Measurements from ENCODE around the gene SLC6A6.

The SLC6A6 gene

GRCh38 chr3:14438929-14439328 lies 36.5 kb downstream of the SLC6A6 start:
- no peak for TF ChIP-seq TAF1 (IDR thresholded peaks at IDR 0.05; ENCODE audit: low read depth, low read length)
- no peak for TF ChIP-seq POU2F2 (IDR thresholded peaks at IDR 0.05; ENCODE audit: low read depth, low read length)
- TF ChIP-seq PAX5 (IDR thresholded peaks at IDR 0.05; ENCODE audit: insufficient read depth, low read length, severe bottlenecking): no peak
- TF ChIP-seq POLR2A (IDR thresholded peaks at IDR 0.05; ENCODE audit: low read depth, low read length): no peak
- TF ChIP-seq POLR2AphosphoS5 (IDR thresholded peaks at IDR 0.05; ENCODE audit: low read depth, low read length): no peak
- no peak for TF ChIP-seq SPI1 (IDR thresholded peaks at IDR 0.05; ENCODE audit: low read depth, low read length)
- DNase-seq (ENCODE audit: insufficient read length, low spot score) (no peak), FAIRE-seq (no peak)

- DNase-seq (ENCODE audit: insufficient read length, low spot score) (no peak), FAIRE-seq (no peak)
- TF ChIP-seq POLR2A (IDR thresholded peaks at IDR 0.05; ENCODE audit: low read depth, low read length): no peak
- no peak for TF ChIP-seq TAF1 (IDR thresholded peaks at IDR 0.05; ENCODE audit: low read depth, low read length)
- TF ChIP-seq POLR2AphosphoS5 (IDR thresholded peaks at IDR 0.05; ENCODE audit: low read depth, low read length): no peak
- no peak for TF ChIP-seq SPI1 (IDR thresholded peaks at IDR 0.05; ENCODE audit: low read depth, low read length)
- TF ChIP-seq POU2F2 (IDR thresholded peaks at IDR 0.05; ENCODE audit: low read depth, low read length): no peak
- TF ChIP-seq PAX5 (IDR thresholded peaks at IDR 0.05; ENCODE audit: insufficient read depth, low read length, severe bottlenecking): no peak
These were observed 37.2 kb downstream of the SLC6A6 start for GRCh38 chr3:14439501-14440167.

DNA sequence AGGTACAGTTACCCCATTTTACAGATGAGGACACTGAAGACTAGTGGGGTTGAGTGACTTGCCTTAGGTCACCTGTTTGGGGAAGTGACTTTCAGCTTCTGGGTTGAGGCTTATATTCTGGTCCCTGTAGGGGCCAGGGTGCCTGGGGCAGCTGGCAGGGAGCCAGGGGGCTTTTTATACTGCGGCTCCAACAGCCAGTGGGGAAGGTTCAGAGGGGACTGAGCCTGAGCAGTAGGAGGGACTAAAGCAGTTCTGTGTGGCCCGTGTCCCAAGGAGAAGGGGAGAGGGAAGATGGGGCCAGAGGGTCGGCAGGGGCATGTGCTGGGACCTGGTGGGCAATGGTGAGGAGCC lies 37.7 kb downstream of the SLC6A6 start:
- TF ChIP-seq TAF1 (IDR thresholded peaks at IDR 0.05; ENCODE audit: low read depth, low read length) (no peak), SPI1 (IDR thresholded peaks at IDR 0.05; ENCODE audit: low read depth, low read length) (peak; percentile 35; the same call in 1 of the 2 replicates)
- FAIRE-seq: no peak
- no peak for DNase-seq (ENCODE audit: insufficient read length, low spot score)

GRCh38 chr3:14440531-14441239 lies 38.3 kb downstream of the SLC6A6 start:
- TF ChIP-seq POLR2AphosphoS5 (IDR thresholded peaks at IDR 0.05; ENCODE audit: low read depth, low read length) (no peak), TAF1 (IDR thresholded peaks at IDR 0.05; ENCODE audit: low read depth, low read length) (no peak), SPI1 (IDR thresholded peaks at IDR 0.05; ENCODE audit: low read depth, low read length) (no peak), PAX5 (IDR thresholded peaks at IDR 0.05; ENCODE audit: insufficient read depth, low read length, severe bottlenecking) (no peak), POLR2A (IDR thresholded peaks at IDR 0.05; ENCODE audit: low read depth, low read length) (no peak), POU2F2 (IDR thresholded peaks at IDR 0.05; ENCODE audit: low read depth, low read length) (no peak)
- FAIRE-seq (no peak), DNase-seq (ENCODE audit: insufficient read length, low spot score) (no peak)

- DNase-seq (ENCODE audit: insufficient read length, low spot score) (no peak), FAIRE-seq (no peak)
- TF ChIP-seq TAF1 (IDR thresholded peaks at IDR 0.05; ENCODE audit: low read depth, low read length) (no peak), POU2F2 (IDR thresholded peaks at IDR 0.05; ENCODE audit: low read depth, low read length) (no peak), PAX5 (IDR thresholded peaks at IDR 0.05; ENCODE audit: insufficient read depth, low read length, severe bottlenecking) (no peak), POLR2A (IDR thresholded peaks at IDR 0.05; ENCODE audit: low read depth, low read length) (no peak), POLR2AphosphoS5 (IDR thresholded peaks at IDR 0.05; ENCODE audit: low read depth, low read length) (no peak), SPI1 (IDR thresholded peaks at IDR 0.05; ENCODE audit: low read depth, low read length) (no peak)
These were observed 39.0 kb downstream of the SLC6A6 start for GRCh38 chr3:14441240-14441919.

DNA sequence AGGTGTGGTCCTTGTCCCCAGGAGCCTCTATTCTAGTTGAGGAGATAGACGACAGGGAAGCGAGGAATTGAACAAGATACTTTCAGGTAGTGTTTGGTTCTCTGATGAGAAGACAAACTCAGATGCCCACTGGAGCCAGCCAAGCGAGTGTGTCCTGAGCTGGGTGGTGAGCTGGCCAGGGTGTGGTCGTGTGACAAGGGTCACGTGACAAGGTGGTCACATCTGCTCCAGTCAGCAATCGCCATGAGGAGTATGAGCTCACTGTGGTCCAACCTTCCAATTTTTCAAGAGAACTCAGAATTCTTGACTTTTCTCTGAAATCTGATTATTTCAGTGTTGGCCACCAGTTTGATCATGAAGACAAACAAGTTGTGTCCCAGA lies 39.5 kb downstream of the SLC6A6 start:
- DNase-seq (ENCODE audit: insufficient read length, low spot score): no peak
- no peak for TF ChIP-seq PAX5 (IDR thresholded peaks at IDR 0.05; ENCODE audit: insufficient read depth, low read length, severe bottlenecking)
- TF ChIP-seq TAF1 (IDR thresholded peaks at IDR 0.05; ENCODE audit: low read depth, low read length): no peak
- TF ChIP-seq POU2F2 (IDR thresholded peaks at IDR 0.05; ENCODE audit: low read depth, low read length): no peak
- no peak for TF ChIP-seq SPI1 (IDR thresholded peaks at IDR 0.05; ENCODE audit: low read depth, low read length)
- TF ChIP-seq POLR2AphosphoS5 (IDR thresholded peaks at IDR 0.05; ENCODE audit: low read depth, low read length): no peak
- TF ChIP-seq POLR2A (IDR thresholded peaks at IDR 0.05; ENCODE audit: low read depth, low read length): no peak
- FAIRE-seq: no peak

DNA sequence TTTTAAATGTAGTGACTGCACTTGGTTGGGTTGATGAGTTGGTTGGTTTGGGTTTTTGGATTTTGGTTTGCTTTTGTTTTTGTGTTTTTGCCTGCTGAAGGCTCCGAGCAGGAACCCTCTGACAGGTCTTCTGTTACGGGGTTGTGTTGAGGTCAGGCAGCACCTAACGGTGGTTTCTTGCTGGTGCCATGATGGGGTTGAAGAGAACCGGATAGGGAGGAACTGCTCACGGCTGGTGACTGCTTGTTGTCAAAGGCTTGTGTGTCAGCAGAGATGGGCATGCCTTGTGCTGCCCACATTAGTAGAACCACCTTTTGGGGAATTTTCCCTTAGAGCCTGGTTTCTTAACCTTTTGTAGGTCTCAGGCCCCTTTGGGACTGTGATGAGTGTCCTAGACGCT lies 42.0 kb downstream of the SLC6A6 start:
- FAIRE-seq (no peak), DNase-seq (ENCODE audit: insufficient read length, low spot score) (no peak)
- TF ChIP-seq SPI1 (IDR thresholded peaks at IDR 0.05; ENCODE audit: low read depth, low read length) (no peak), TAF1 (IDR thresholded peaks at IDR 0.05; ENCODE audit: low read depth, low read length) (no peak), PAX5 (IDR thresholded peaks at IDR 0.05; ENCODE audit: insufficient read depth, low read length, severe bottlenecking) (no peak)

- no peak for FAIRE-seq
- TF ChIP-seq PAX5 (IDR thresholded peaks at IDR 0.05; ENCODE audit: insufficient read depth, low read length, severe bottlenecking) (no peak), POU2F2 (IDR thresholded peaks at IDR 0.05; ENCODE audit: low read depth, low read length) (no peak), POLR2A (IDR thresholded peaks at IDR 0.05; ENCODE audit: low read depth, low read length) (no peak), POLR2AphosphoS5 (IDR thresholded peaks at IDR 0.05; ENCODE audit: low read depth, low read length) (no peak)
- DNase-seq (ENCODE audit: insufficient read length, low spot score): no peak
These were observed 43.4 kb downstream of the SLC6A6 start for GRCh38 chr3:14445773-14446172.

DNA sequence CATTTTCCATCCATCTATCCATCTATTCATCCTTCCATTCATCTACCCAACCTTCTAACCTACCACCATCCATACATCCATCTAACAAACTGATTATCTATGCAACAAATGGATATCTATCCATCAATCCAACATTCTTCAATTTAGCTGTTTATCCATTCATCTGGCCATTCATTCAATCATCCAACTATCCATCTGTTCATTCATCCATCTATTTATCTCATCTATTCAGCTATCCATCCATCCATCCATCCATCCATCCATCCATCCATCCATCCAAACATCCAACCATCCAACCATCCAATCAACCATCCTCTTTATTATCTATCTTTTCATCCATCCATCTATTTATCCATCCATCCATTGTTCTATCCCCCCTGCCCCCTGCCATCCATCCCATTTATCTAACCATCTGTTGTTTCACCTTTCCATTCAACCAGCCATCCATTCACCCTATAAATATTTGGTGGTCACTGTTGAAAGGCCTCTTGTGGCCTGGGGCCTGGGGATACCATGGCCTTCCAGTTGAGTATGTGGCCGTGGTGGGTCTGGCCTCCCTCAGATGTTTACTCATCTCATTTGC lies 44.7 kb downstream of the SLC6A6 start:
- no peak for FAIRE-seq
- DNase-seq (ENCODE audit: insufficient read length, low spot score): no peak
- TF ChIP-seq POU2F2 (IDR thresholded peaks at IDR 0.05; ENCODE audit: low read depth, low read length): no peak
- no peak for TF ChIP-seq POLR2AphosphoS5 (IDR thresholded peaks at IDR 0.05; ENCODE audit: low read depth, low read length)
- TF ChIP-seq PAX5 (IDR thresholded peaks at IDR 0.05; ENCODE audit: insufficient read depth, low read length, severe bottlenecking): no peak
- TF ChIP-seq SPI1 (IDR thresholded peaks at IDR 0.05; ENCODE audit: low read depth, low read length): no peak
- TF ChIP-seq TAF1 (IDR thresholded peaks at IDR 0.05; ENCODE audit: low read depth, low read length): no peak
- no peak for TF ChIP-seq POLR2A (IDR thresholded peaks at IDR 0.05; ENCODE audit: low read depth, low read length)
